IPS-20b (cell line): Measurements from ENCODE around the gene KRT81.
"Not testable (repeated sequence)": the region's sequence is repeated elsewhere in the genome, so short reads cannot be mapped to it uniquely, and the experiment has no call there.

Source experiments
- H3K27ac ChIP-seq: one replicate; pipeline ENCODE4 v1.5.1; 2013; ENCODE audit warnings: low read length
- H3K27me3 ChIP-seq: 2 replicates; pipeline ENCODE4 v1.6.1; 2013; ENCODE audit warnings: mild to moderate bottlenecking, low read length, inconsistent platforms; ENCODE audit not compliant: insufficient read depth
- H3K36me3 ChIP-seq: 2 replicates; pipeline ENCODE4 v1.6.1; 2013; ENCODE audit warnings: low read depth, mild to moderate bottlenecking, inconsistent platforms, low read length, moderate library complexity; ENCODE audit not compliant: insufficient read depth
- H3K4me1 ChIP-seq: 2 replicates; pipeline ENCODE4 v1.6.1; 2013; ENCODE audit warnings: mild to moderate bottlenecking, control low read depth, inconsistent platforms, low read length, moderate library complexity; ENCODE audit not compliant: insufficient read depth
- H3K4me3 ChIP-seq: 2 replicates; pipeline ENCODE4 v1.5.1; 2013; ENCODE audit warnings: mild to moderate bottlenecking, low read length, inconsistent platforms
- H3K9ac ChIP-seq: 2 replicates; pipeline ENCODE4 v1.6.1; 2013; ENCODE audit warnings: low read depth, mild to moderate bottlenecking, inconsistent platforms, low read length, moderate library complexity
- H3K9me3 ChIP-seq: 2 replicates; pipeline ENCODE4 v1.6.1; 2013; ENCODE audit warnings: mild to moderate bottlenecking, low read depth, low read length, inconsistent platforms; ENCODE audit not compliant: insufficient read depth

Gene KRT81

DNA sequence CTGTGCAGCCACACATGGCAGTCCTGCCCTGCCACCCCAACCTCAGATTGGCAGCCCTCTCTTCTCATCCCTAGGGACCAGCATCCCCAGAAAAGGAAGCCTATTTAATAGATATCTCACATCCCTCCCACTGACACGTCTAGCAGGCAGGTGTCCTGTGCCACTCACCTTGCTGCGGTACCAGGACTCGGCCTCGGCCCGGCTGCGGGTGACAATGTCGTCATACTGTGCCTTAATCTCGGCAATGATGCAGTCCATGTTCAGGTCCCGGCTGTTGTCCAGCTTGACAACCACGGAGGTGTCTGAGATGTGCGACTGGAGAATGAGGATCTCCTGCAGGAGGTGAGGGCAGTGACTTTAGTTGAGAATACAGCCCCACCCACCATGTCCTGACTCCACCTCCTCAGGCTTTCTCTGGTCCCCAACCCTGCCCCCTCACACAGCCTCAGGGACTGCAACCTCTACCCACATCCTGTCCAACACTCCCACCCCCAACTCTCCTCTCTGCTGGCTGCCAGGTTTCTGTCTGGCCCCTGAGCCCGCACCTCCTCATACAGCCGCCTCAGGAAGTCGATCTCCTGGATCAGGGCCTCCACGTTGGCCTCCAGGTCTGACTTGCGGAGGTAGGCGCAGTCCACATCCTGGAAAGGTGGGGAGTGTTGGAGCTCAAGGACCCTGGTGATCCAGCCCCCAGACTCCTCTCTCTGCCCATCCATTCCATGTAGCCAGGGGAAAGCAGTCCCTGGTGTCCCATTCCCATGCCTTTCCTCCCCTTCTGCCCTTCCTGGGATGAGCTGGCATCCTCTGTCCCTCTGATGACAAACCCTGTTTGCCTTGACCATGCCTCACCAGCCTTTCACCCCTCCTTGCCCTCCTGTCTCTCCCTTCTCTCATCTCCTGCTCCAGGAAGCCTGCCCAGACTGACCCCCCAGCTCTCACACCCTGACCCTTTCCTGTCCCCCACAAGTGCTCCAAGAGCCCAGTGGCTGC, 3.2 kb downstream of the KRT81 start:
- not testable (repeated sequence) for H3K27ac ChIP-seq, H3K27me3 ChIP-seq, H3K36me3 ChIP-seq, H3K9ac ChIP-seq, H3K9me3 ChIP-seq, H3K4me3 ChIP-seq, H3K4me1 ChIP-seq

DNA sequence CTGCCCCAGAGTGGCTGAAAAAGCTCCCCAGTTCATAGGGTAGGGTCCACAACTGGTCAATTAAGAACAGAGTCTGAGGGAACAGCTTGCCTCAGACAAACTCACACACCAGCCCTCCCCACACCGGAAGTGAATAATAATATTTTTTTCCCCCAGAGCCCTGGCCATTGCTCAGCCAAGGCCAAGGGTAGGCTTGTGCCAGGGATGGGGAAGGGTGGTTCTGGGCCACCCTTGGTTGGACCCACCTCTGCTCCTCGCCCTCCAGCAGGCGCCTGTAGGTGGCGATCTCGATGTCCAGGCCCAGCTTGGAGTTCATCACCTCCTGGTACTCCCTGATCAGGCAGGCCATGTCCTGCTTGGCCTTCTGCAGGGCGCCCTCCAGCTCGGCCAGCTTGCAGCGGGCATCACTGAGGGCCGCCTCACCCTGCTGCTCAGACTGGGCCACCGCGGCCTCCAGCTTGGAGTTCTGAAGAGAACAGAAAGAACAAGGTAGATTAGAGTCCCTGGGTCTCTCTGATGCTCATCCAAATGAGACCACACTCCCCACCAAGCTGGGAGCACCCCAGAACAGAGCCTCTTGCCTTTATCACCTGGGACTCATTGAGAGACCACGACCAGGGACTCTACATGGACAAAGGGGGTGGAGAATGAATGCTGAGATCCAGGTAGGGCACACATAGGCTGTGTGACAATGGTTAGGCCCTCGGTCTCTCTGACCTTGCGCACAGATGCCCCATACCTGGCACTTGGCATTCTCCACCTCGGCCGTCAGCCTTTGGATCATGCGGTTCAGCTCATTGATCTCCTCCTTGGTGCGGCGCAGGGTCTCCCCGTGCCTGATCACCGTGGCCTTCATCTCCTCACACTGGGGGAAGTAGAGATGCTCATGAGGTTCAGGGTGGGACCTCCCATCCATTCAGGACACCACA, 4.2 kb downstream of the KRT81 start:
- not testable (repeated sequence) for H3K9me3 ChIP-seq, H3K27me3 ChIP-seq, H3K4me1 ChIP-seq, H3K27ac ChIP-seq, H3K36me3 ChIP-seq, H3K4me3 ChIP-seq, H3K9ac ChIP-seq

DNA sequence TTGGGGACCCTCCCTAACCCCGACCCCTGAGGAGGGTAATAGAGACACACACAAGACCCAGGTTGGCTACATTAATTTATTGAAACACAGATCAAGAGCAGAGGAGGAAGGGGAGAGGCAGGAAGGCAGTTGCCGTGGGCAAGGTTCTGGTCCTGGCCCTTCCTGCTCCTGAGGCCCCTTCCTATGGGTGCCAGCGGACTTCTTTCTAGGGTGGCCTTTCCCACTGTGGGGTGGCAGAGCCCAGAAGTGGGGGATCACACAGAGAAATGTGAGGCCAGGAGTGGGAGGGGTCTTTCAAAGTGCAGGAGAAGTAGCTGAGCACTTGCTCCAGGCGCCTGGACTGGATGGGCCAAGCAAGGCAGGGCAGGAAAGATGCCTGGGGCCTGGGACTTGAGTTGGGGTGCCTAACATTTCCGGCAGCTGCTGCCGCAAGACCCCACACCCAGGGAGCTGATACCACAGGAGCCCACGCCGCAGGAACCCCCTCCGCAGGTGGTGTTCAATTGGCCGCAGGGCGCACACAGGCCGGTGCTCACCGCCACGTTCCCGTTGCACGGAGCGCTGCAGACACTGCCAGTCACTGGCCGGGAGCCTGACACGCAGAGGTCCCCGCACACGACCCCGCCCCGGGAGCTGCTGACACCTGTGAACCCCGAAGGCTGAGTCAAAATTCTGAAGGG, 5.3 kb downstream of the KRT81 start:
- Histone ChIP-seq H3K4me1 (no peaks in the 10 kb centered on the region), H3K36me3 (no peaks in the 10 kb centered on the region), H3K9me3 (no peaks in the 10 kb centered on the region), H3K9ac (no peak overlapping the region), H3K27me3 (no peaks in the 10 kb centered on the region), H3K4me3 (no peak overlapping the region), H3K27ac (no peak overlapping the region)

DNA sequence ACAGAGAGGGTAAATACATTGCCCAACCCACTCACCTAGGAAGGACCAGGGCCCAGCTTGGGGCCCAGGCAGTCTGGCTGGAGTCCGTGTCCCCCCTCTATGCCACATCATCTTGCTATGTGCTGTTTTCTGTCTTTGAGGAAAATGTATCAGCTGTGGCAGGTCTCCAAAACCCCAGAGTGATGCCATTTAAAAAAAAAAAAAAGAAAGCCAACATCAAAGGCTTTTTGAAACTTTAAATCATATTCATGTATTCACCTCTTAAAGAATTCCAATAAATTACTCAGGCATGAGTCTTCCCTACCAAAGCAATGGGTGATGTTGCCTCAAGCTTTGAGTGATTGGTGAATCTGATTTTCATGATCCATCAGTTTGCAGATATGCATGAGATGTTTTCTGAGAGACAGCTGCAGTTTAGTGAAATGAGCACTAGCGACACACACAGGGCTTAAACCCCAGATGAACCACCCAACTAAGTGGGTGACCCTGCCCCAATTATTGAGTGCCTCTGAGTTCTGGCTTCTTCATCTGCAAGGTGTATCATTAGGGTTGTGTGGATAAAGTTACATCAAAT, 6.1 kb downstream of the KRT81 start:
- Histone ChIP-seq H3K36me3 (no peaks in the 10 kb centered on the region), H3K27ac (no peak overlapping the region), H3K9me3 (no peaks in the 10 kb centered on the region), H3K9ac (no peak overlapping the region), H3K27me3 (no peaks in the 10 kb centered on the region), H3K4me1 (no peaks in the 10 kb centered on the region), H3K4me3 (no peak overlapping the region)

DNA sequence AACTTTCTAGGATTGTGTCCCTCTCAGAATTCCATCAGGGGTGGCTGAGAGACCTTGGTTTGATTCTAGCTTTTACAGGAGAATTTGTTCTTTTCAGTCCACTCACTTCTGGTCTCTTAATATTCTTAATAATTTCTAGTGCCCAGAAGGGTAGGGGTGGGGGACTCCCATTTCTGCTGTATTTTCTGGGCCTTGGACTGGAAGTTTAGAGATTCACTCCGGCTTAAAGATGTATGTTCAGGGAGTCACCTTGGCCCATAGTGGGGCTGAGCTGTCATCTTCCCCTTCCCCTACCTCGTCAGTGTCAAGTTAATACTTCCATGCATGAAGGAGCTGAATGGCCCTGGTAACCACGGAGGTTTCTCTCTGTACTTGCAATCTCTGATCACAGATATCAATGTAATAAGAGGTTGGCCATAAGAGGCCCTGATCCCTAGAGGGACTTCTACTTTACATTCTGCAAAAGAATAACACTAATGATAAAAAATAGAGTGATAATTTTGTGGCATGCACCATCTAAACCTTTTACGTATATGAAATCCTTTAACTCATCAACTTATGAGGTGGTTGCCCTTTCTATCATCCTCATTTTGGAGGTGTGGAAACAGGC, 6.7 kb downstream of the KRT81 start:
- H3K4me1 ChIP-seq = no peaks in the 10 kb centered on the region
- H3K27me3 ChIP-seq = peaks cover under 1% of the 10 kb centered on the region; the same call in 1 of the 2 replicates
- no peak overlapping the region for H3K9ac ChIP-seq
- H3K9me3 ChIP-seq = no peaks in the 10 kb centered on the region
- no peaks in the 10 kb centered on the region for H3K36me3 ChIP-seq
- no peak overlapping the region for H3K27ac ChIP-seq
- no peak overlapping the region for H3K4me3 ChIP-seq

DNA sequence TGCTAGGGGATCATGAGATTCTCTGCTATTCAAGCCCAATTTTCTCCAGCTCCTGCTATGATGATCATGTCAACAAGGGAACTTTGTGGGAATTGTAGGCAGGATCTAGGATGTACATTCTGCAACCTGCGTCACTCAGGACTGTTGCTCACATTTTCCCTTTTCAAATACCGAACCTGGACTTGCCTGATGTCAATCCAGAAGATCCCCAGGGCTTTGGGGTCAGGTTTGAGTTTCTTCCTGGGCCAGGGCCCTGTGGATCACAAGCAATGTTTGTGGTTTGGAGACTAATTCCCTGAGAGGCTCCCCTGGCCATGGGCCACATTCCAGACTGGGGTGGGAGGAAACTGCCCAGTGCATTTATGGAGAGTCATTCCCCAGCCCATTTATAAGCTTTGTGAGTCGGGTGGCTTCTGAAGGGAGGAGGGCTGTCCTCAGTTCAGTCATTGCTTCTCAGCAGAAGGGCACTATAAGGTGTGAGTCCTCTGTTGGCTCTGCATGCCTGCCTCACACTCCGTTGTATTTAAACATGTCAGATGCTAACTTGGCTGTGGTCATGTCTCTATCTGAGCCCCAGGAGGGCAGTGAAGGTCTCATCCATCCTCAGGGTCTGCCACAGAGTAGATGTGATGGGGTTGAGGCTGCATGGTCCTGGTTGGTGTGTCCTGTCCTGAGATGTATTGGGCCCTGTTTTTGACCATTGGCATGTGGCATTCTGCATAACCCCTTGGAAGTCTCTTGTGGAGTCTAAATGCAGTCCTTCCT, 10.4 kb downstream of the KRT81 start:
- H3K9ac ChIP-seq = no peak overlapping the region
- no peaks in the 10 kb centered on the region for H3K4me1 ChIP-seq

DNA sequence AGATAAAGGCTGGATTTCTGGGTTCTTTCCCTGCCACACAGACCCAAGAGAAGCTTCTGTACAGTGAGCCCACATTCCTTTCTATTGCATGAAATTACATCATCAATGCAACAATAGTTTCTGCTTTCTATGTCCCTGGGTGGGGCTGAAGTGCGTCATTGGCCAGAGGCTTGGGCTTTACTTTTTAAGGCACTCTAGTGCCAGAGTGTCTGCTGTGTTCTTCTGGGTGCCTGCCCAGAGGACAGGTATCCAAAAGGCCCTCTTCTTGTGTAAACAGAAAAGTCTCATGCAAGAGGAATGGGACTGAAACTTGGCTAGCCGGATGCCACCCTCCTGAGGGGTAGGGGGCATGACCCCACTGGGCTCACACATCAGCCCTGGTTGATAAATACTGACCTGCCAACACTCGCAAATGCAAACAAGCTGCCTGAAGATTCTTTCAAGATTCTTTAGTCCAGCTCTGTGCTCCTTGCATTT, 11.0 kb downstream of the KRT81 start:
- H3K27me3 ChIP-seq = peaks cover 33% of the 10 kb centered on the region
- H3K9ac ChIP-seq = no peak overlapping the region
- H3K4me3 ChIP-seq = no peak overlapping the region
- no peak overlapping the region for H3K27ac ChIP-seq
- no peaks in the 10 kb centered on the region for H3K4me1 ChIP-seq
- no peaks in the 10 kb centered on the region for H3K9me3 ChIP-seq
- no peaks in the 10 kb centered on the region for H3K36me3 ChIP-seq

More for the DNA sequence above, 10.4 kb downstream of the KRT81 start:
- H3K27ac ChIP-seq = no peak overlapping the region
- peaks cover 33% of the 10 kb centered on the region for H3K27me3 ChIP-seq
- H3K4me3 ChIP-seq = no peak overlapping the region
- H3K36me3 ChIP-seq = no peaks in the 10 kb centered on the region
- H3K9me3 ChIP-seq = no peaks in the 10 kb centered on the region

DNA sequence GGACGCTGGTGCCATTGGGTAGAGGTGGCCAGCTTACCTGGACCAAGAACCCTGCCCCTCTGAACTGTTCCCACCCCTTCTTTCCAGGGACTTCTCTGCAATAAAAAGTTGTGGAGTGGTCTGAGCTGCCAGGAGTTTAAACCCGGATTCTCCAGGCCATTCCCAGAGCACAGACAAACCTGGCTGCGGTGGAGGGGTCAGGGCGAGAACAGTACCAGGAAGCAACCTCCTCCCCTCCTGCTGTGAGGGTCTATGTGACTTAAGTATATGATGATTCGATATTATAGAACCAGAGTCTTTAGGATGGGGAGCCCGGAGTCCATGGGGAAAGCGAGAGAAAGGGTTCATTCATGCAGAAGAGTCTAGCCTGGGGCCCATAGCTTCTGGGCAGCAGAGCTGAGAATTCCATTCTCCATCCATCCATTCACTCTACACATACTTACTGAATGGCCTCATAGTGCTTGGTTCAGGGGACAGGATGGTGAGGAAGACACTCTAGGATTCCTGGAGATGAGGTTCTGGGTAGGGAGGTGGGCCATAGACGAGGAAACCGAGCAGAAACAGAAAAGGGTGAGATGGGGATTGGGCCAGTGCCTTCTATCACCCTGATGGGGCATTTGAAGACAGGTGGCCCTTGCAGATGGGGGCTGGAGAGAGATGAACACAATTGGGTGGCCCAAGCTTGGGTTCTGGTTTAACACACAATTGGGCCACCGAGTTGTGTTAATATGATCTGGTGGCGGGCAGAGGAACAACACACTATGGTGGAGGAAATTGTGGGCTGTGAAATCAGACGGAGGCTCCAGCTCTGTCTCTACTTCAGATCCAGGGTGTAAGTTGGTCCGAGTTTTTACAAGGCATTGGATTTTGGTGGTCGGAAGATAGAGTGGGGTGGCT, 11.7 kb downstream of the KRT81 start:
- Histone ChIP-seq H3K9ac (no peak overlapping the region), H3K9me3 (no peaks in the 10 kb centered on the region), H3K27ac (no peak overlapping the region), H3K4me3 (no peak overlapping the region), H3K36me3 (no peaks in the 10 kb centered on the region), H3K27me3 (peaks cover 36% of the 10 kb centered on the region), H3K4me1 (no peaks in the 10 kb centered on the region)

DNA sequence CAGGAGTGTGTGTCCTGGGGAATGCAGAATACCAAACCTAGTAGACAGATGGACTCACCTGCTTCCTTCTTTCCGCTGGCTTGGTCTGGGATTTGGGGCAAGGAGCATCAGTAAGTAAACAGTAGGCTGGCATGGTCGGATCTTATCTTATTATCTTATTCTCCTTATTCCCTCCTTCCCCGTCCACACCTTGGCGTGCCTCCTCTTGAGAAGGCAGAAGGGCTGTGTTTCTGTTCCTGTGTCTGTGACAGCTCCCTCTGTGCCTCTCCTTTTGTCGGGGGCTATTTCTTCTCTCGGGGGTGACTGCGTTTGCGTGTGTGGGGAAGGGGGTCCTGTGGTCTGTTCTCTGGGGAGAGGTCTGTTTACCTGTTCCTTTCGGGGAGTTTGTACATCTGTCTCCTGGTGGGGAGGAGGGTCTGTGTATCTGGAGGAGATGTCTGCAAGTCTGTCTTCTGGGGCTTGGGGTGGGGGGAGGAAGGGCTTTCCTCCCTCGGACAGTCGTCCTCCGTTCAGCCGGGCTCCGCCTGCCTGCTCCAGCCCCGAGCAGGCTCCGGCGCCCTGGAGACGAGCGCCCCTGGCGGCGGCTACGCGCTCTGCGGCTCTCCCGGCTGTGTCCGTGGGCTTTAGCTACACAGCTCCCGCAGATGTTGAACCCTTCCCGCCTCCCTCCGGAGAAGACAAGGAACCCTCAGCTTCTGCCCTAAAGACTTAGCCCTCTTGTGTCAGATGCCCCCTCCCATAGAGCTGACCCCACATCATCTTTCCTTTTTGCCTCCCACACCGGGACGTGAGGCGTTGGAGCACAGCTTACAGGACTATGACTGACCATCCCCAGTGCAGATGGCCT, 12.5 kb downstream of the KRT81 start:
- no peak overlapping the region for H3K27ac ChIP-seq
- no peaks in the 10 kb centered on the region for H3K9me3 ChIP-seq
- peak overlapping the region; percentile 65; the same call in 1 of the 2 replicates for H3K4me3 ChIP-seq
- H3K36me3 ChIP-seq = no peaks in the 10 kb centered on the region
- peaks cover 38% of the 10 kb centered on the region for H3K27me3 ChIP-seq
- no peak overlapping the region; the same call in 1 of the 2 replicates for H3K9ac ChIP-seq
- no peaks in the 10 kb centered on the region for H3K4me1 ChIP-seq
